AG04450 (cell line): ENCODE data around the gene APOD. TPM values are rescaled to one million over a fixed set of nuclear protein-coding genes. Genes with fewer than 3 reads are reported as not detected.
"Not testable (repeated sequence)": the region's sequence is repeated elsewhere in the genome, so short reads cannot be mapped to it uniquely, and the experiment has no call there.

Experiments
- CTCF ChIA-PET: fragments of 300-600, 350-600 bp; formaldehyde crosslinking; extraction: SDS; loops from one replicate; lab custom pipeline; 2022; ENCODE audit warnings: antibody characterized with exemption, inconsistent platforms; lab: Charles Lee
- POLR2A ChIA-PET: fragments of 350-600 bp; formaldehyde crosslinking; extraction: SDS; loops from one replicate; lab custom pipeline; 2021; ENCODE audit warnings: antibody characterized with exemption, inconsistent platforms; lab: Yijun Ruan, JAX
- DNase-seq: peaks from one replicate; pipeline ENCODE4 v3.0.0-alpha.2; 2011; ENCODE audit warnings: low read depth, low spot score
- H3K27ac ChIP-seq: one replicate; pipeline ENCODE4 v1.5.1; 2012; ENCODE audit warnings: low read depth, low read length, control low read depth
- H3K27me3 ChIP-seq: one replicate; pipeline ENCODE4 v1.6.0; 2012; ENCODE audit warnings: low read length; ENCODE audit not compliant: control insufficient read depth, insufficient read depth
- H3K4me3 ChIP-seq: 2 replicates; pipeline ENCODE4 v1.5.1; 2011; ENCODE audit warnings: mild to moderate bottlenecking, low read depth, low read length, control low read depth
- H3K9me3 ChIP-seq: 2 replicates; pipeline ENCODE4 v1.5.1; 2012; ENCODE audit warnings: low read length; ENCODE audit not compliant: control insufficient read depth, insufficient read depth
- polyA plus RNA-seq: library from polyadenylated mRNA; depleted of rRNA; stranded (reverse); fragments of >200 nt; gene quantifications from 2 replicates; pipeline ENCODE4 v1.2.3, GENCODE V29; 2011

APOD gene
- polyA plus RNA-seq, 1 experiment: 0.56 TPM

GRCh38 chr3:195624603-195625560 is 41.1 kb upstream of the APOD start:
- peaks cover 13% of the 10 kb centered on the region for H3K27me3 ChIP-seq

GRCh38 chr3:195624171-195624570 is 40.4 kb upstream of the APOD start:
- H3K4me3 ChIP-seq, H3K27ac ChIP-seq, H3K9me3 ChIP-seq, DNase-seq, CTCF ChIA-PET, POLR2A ChIA-PET: not testable (repeated sequence)
- peaks cover 13% of the 10 kb centered on the region for H3K27me3 ChIP-seq

More at GRCh38 chr3:195624603-195625560, 41.1 kb upstream of the APOD start:
- DNase-seq, H3K4me3 ChIP-seq, CTCF ChIA-PET, H3K27ac ChIP-seq, POLR2A ChIA-PET, H3K9me3 ChIP-seq: not testable (repeated sequence)

GRCh38 chr3:195623217-195623965 is 39.7 kb upstream of the APOD start:
- H3K27ac ChIP-seq, H3K9me3 ChIP-seq, DNase-seq, H3K4me3 ChIP-seq, CTCF ChIA-PET, POLR2A ChIA-PET: not testable (repeated sequence)
- H3K27me3 ChIP-seq: peaks cover 13% of the 10 kb centered on the region

GRCh38 chr3:195622523-195623170 is 38.9 kb upstream of the APOD start:
- DNase-seq, H3K4me3 ChIP-seq, H3K27me3 ChIP-seq, H3K9me3 ChIP-seq, POLR2A ChIA-PET, CTCF ChIA-PET, H3K27ac ChIP-seq: not testable (repeated sequence)

GRCh38 chr3:195622012-195622411 is 38.3 kb upstream of the APOD start:
- H3K9me3 ChIP-seq, H3K27me3 ChIP-seq, POLR2A ChIA-PET, H3K4me3 ChIP-seq, H3K27ac ChIP-seq, DNase-seq: not testable (repeated sequence)
- CTCF ChIA-PET: interaction anchor here (0.6 kb wide), 1 partner anchor 126 kb away, joined by 3 read pairs; no protein-coding TSS in a partner anchor

GRCh38 chr3:195621095-195621494 is 37.4 kb upstream of the APOD start:
- CTCF ChIA-PET, POLR2A ChIA-PET: not testable (repeated sequence)

GRCh38 chr3:195620476-195620875 is 36.7 kb upstream of the APOD start:
- POLR2A ChIA-PET, H3K27me3 ChIP-seq, H3K4me3 ChIP-seq, DNase-seq, H3K9me3 ChIP-seq, CTCF ChIA-PET, H3K27ac ChIP-seq: not testable (repeated sequence)

More at GRCh38 chr3:195621095-195621494, 37.4 kb upstream of the APOD start:
- not testable (repeated sequence) for H3K9me3 ChIP-seq, H3K27ac ChIP-seq, H3K4me3 ChIP-seq, H3K27me3 ChIP-seq, DNase-seq

- DNase-seq, H3K27me3 ChIP-seq, H3K9me3 ChIP-seq, CTCF ChIA-PET, H3K4me3 ChIP-seq, H3K27ac ChIP-seq, POLR2A ChIA-PET: not testable (repeated sequence)
Measured at GRCh38 chr3:195619591-195620369, 36.0 kb upstream of the APOD start.

GRCh38 chr3:195617784-195618659 is 34.3 kb upstream of the APOD start:
- H3K27ac ChIP-seq, H3K27me3 ChIP-seq, POLR2A ChIA-PET, CTCF ChIA-PET, H3K9me3 ChIP-seq, DNase-seq, H3K4me3 ChIP-seq: not testable (repeated sequence)

- H3K27me3 ChIP-seq: peaks cover 13% of the 10 kb centered on the region
- H3K27ac ChIP-seq, CTCF ChIA-PET, DNase-seq, H3K9me3 ChIP-seq, POLR2A ChIA-PET, H3K4me3 ChIP-seq: not testable (repeated sequence)
Measured at GRCh38 chr3:195617134-195617533, 33.4 kb upstream of the APOD start.
